RWPE2 (cell line): ENCODE measurements around the gene SORT1.

ENCODE experiments used
- ATAC-seq: fragments of 200-7000 bp; cut with Tn5 transposase; 3 replicates; pipeline ENCODE4 v1.9.1; 2021; ENCODE audit warnings: low read depth
- DNase-seq: peaks from one replicate; pipeline ENCODE4 v3.0.0-alpha.2; 2020; ENCODE audit warnings: low spot score
- H3K27ac ChIP-seq: fragments of 450-650 bp; 2 replicates; pipeline ENCODE4 v1.5.1; 2017; ENCODE audit warnings: mild to moderate bottlenecking; ENCODE audit not compliant: poor library complexity, severe bottlenecking
- H3K27me3 ChIP-seq: fragments of 250-450 bp; sonication (Bioruptor Pico); 2 replicates; pipeline ENCODE4 v1.5.1; 2021; ENCODE audit warnings: mild to moderate bottlenecking, moderate library complexity; ENCODE audit not compliant: insufficient read depth, poor library complexity, severe bottlenecking
- H3K36me3 ChIP-seq: fragments of 250-450 bp; sonication (Bioruptor Pico); 2 replicates; pipeline ENCODE4 v1.5.1; 2020; ENCODE audit warnings: low read depth, mild to moderate bottlenecking, moderate library complexity
- H3K4me1 ChIP-seq: fragments of 250-450 bp; sonication (Bioruptor Pico); 2 replicates; pipeline ENCODE4 v1.5.1; 2021; ENCODE audit warnings: mild to moderate bottlenecking, moderate library complexity; ENCODE audit not compliant: insufficient read depth, poor library complexity, severe bottlenecking
- H3K4me3 ChIP-seq: fragments of 250-450 bp; sonication (Bioruptor Pico); 2 replicates; pipeline ENCODE4 v1.5.1; 2021; ENCODE audit warnings: mild to moderate bottlenecking, moderate library complexity; ENCODE audit not compliant: severe bottlenecking
- H3K9me3 ChIP-seq: fragments of 250-450 bp; sonication (Bioruptor Pico); 2 replicates; pipeline ENCODE4 v1.5.1; 2021; ENCODE audit warnings: mild to moderate bottlenecking, moderate library complexity; ENCODE audit not compliant: severe bottlenecking
- TF ChIP-seq, protein P1 (sequence below): fragments of 450-650 bp; IDR thresholded peaks from one replicate; pipeline ENCODE4 v1.5.1; 2017; ENCODE audit warnings: mild to moderate bottlenecking, moderate library complexity; ENCODE audit not compliant: poor library complexity, severe bottlenecking

SORT1 gene

GRCh38 chr1:109388208-109388711, 9.5 kb downstream of the SORT1 start:
- H3K4me3 ChIP-seq: no peak overlapping the region
- H3K36me3 ChIP-seq: no peaks in the 10 kb centered on the region
- TF ChIP-seq, protein P1, sequence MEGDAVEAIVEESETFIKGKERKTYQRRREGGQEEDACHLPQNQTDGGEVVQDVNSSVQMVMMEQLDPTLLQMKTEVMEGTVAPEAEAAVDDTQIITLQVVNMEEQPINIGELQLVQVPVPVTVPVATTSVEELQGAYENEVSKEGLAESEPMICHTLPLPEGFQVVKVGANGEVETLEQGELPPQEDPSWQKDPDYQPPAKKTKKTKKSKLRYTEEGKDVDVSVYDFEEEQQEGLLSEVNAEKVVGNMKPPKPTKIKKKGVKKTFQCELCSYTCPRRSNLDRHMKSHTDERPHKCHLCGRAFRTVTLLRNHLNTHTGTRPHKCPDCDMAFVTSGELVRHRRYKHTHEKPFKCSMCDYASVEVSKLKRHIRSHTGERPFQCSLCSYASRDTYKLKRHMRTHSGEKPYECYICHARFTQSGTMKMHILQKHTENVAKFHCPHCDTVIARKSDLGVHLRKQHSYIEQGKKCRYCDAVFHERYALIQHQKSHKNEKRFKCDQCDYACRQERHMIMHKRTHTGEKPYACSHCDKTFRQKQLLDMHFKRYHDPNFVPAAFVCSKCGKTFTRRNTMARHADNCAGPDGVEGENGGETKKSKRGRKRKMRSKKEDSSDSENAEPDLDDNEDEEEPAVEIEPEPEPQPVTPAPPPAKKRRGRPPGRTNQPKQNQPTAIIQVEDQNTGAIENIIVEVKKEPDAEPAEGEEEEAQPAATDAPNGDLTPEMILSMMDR: no peak
- no peaks in the 10 kb centered on the region for H3K4me1 ChIP-seq
- H3K27me3 ChIP-seq: no peaks in the 10 kb centered on the region
- ATAC-seq (no peak), DNase-seq (no peak)
- H3K27ac ChIP-seq: no peak overlapping the region
- no peaks in the 10 kb centered on the region for H3K9me3 ChIP-seq

DNA sequence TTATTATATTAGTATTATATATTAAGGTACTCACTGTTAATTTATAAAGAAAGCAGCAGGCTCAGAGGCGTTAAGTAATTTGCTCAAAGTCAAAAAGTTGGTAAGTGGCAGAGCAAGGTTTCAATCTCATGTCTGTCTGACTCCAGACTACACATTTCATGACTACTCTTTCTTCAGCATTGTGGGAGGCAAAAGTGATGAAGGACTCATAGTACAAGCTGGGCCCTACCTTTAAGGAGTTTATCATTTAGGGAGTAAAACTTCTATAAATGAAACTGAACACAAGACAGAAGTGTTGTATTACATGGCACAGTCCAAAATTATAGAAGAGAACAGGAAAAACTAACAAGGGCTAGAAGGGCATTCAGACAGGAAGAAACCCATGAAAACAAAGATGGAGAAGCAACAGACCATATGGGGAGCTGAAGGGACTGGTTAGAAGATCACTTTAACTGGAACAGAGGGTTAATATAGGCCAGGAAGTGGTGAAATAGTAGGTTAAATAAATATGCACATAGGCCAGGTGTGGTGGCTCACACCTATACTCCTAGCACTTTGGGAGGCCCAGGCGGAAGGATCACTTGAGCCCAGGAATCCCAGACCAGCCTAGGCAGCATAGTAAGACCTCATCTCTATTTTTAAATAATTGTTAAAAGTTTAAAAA, 11.5 kb downstream of the SORT1 start:
- Histone ChIP-seq H3K4me1 (no peaks in the 10 kb centered on the region), H3K27me3 (no peaks in the 10 kb centered on the region), H3K4me3 (no peak overlapping the region), H3K36me3 (no peaks in the 10 kb centered on the region), H3K9me3 (no peaks in the 10 kb centered on the region), H3K27ac (no peak overlapping the region)
- ATAC-seq: no peak
- TF ChIP-seq, protein P1: no peak
- DNase-seq: no peak

- DNase-seq (no peak), ATAC-seq (no peak)
- H3K4me3 ChIP-seq: no peak overlapping the region
- H3K9me3 ChIP-seq: no peaks in the 10 kb centered on the region
- no peaks in the 10 kb centered on the region for H3K36me3 ChIP-seq
- TF ChIP-seq, protein P1: no peak
- H3K4me1 ChIP-seq: no peaks in the 10 kb centered on the region
- no peaks in the 10 kb centered on the region for H3K27me3 ChIP-seq
- no peak overlapping the region for H3K27ac ChIP-seq
These were observed 12.3 kb downstream of the SORT1 start for GRCh38 chr1:109385417-109385816.

- H3K9me3 ChIP-seq: no peaks in the 10 kb centered on the region
- TF ChIP-seq, protein P1: no peak
- DNase-seq (no peak), ATAC-seq (no peak)
- no peaks in the 10 kb centered on the region for H3K4me1 ChIP-seq
- no peak overlapping the region for H3K4me3 ChIP-seq
- no peak overlapping the region for H3K27ac ChIP-seq
- H3K36me3 ChIP-seq: no peaks in the 10 kb centered on the region
- H3K27me3 ChIP-seq: no peaks in the 10 kb centered on the region
These were observed 13.9 kb downstream of the SORT1 start for GRCh38 chr1:109383854-109384253.

DNA sequence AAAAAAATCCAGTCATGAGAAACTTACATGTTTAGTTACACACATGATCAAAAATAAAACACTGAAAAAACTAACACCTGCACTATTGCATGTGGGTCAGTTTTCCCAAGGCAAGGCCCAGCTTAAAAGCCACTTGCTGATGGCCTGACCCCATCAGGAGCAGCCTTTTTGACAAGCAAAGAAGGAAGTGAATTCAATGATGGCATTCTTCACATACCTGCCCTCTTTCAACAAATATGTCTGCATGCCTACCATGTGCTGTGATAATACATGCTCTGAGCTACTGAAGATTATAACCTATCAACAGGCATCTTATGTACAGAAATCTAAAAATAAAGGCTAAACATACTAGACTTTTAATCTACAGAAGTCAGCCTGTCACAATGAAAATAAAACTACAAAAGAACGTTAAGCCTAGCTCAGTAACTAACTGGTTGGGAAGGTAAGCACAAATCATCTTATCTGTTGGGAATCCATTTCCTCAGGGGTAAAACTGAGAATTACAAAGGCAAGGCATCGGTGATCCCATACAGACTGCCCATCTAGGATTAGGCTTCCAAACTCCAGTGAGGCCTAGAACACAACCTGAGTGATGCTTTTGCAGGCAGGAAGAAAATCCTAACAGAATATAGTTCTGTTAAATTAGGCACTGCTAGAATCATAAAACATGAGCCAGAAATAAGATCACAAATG, 14.5 kb downstream of the SORT1 start:
- H3K4me3 ChIP-seq: no peak overlapping the region
- TF ChIP-seq, protein P1: no peak
- no peaks in the 10 kb centered on the region for H3K9me3 ChIP-seq
- H3K27me3 ChIP-seq: no peaks in the 10 kb centered on the region
- no peaks in the 10 kb centered on the region for H3K4me1 ChIP-seq
- no peaks in the 10 kb centered on the region for H3K36me3 ChIP-seq
- DNase-seq (no peak), ATAC-seq (no peak)
- H3K27ac ChIP-seq: no peak overlapping the region
